AG10803 (cell line): ENCODE results near the gene BOLA1.
A peak's percentile ranks its signal among the peaks of the same experiment; 100 is the strongest.

ENCODE experiments used
- DNase-seq: peaks from one replicate; pipeline ENCODE4 v3.0.0; 2010; ENCODE audit warnings: low read depth
- H3K4me3 ChIP-seq: 2 replicates; pipeline ENCODE4 v1.5.1; 2011; ENCODE audit warnings: mild to moderate bottlenecking, low read length, control low read depth
- TF ChIP-seq, protein P1 (sequence below): conservative IDR thresholded peaks from 2 replicates; pipeline ENCODE4 v1.5.1; 2011; ENCODE audit warnings: mild to moderate bottlenecking, low read length, control low read depth, inconsistent platforms

BOLA1 gene

DNA sequence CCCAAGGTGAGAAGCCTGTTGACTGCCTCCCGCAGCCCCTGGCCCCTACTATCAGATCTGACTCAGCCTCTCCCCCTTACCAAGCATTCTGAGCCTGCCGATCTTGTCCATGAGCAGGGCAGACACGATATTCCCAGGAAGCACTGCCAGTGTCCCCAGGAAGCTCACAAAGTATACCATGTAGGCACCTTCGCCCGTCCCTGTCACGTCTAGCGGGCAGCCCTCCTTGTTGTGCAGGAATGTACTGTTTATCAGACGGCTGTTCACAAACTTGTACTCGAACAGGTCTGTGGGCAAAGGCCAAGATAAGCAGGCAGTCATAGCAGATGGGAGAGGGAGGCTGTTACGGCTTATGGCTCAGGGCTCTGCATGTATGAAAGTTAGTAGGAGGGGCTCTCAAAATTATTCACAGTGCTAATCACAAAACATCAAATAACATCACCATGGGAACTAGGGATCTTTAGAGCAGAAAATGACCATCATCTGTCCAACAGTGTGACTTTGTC is 7.3 kb downstream of the BOLA1 start:
- no peak overlapping the region for H3K4me3 ChIP-seq
- no peak for DNase-seq
- TF ChIP-seq, protein P1, sequence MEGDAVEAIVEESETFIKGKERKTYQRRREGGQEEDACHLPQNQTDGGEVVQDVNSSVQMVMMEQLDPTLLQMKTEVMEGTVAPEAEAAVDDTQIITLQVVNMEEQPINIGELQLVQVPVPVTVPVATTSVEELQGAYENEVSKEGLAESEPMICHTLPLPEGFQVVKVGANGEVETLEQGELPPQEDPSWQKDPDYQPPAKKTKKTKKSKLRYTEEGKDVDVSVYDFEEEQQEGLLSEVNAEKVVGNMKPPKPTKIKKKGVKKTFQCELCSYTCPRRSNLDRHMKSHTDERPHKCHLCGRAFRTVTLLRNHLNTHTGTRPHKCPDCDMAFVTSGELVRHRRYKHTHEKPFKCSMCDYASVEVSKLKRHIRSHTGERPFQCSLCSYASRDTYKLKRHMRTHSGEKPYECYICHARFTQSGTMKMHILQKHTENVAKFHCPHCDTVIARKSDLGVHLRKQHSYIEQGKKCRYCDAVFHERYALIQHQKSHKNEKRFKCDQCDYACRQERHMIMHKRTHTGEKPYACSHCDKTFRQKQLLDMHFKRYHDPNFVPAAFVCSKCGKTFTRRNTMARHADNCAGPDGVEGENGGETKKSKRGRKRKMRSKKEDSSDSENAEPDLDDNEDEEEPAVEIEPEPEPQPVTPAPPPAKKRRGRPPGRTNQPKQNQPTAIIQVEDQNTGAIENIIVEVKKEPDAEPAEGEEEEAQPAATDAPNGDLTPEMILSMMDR: no peak

- TF ChIP-seq, protein P1: no peak
Measured at GRCh38 chr1:149914545-149914944, 15.2 kb downstream of the BOLA1 start.

DNA sequence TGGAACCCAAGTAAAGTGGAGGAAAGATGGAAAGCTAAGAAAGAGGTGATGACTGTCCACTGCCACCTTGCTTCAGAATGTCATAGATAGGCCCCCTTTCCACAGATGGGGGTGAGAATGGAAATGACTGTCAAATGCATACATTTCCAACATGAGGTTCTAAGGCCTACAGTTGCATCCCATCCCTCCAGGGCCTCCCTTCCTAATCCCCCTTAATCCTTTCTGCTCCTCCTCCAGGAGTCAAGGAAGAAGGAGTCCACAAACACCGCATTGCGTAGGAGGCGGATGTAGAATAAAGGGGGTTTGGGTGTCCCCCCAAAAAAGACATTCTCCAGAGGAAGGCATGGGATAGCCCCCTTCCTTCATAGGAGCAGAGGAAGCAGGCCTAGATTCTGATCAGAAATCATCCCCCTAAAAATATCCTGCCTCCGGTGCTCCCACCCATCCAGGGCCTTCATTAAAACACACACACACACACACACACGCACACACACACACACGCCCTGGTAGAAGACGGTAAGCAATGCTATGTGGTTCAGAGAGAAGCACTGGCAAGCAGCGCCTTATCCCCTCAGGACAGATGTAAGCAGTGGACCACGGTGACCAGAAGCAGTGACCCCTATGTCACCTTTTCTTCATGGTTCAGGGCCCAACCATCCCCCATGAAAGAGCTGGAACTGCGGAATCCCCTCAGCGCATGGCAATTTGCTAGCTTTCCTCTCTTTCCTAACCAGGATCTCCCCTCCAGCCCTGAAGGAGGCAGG is 16.2 kb downstream of the BOLA1 start:
- H3K4me3 ChIP-seq: no peak overlapping the region
- DNase-seq: no peak
- TF ChIP-seq, protein P1: no peak

More at GRCh38 chr1:149914545-149914944, 15.2 kb downstream of the BOLA1 start:
- H3K4me3 ChIP-seq: no peak overlapping the region
- DNase-seq: no peak

- DNase-seq: no peak
- peak overlapping the region; percentile 82 for H3K4me3 ChIP-seq
- TF ChIP-seq, protein P1: no peak
Measured at GRCh38 chr1:149916193-149916897, 17.0 kb downstream of the BOLA1 start.

GRCh38 chr1:149916898-149917252 is 17.5 kb downstream of the BOLA1 start:
- DNase-seq: no peak
- TF ChIP-seq, protein P1: no peak
- H3K4me3 ChIP-seq: peak overlapping the region; percentile 82

GRCh38 chr1:149917571-149918144 is 18.3 kb downstream of the BOLA1 start, which contains the start of gene SV2A:
Gene SV2A (minus strand): TSS chr1:149917844. CDS start chr1:149913840, 4,004 bp downstream.
- DNase-seq: peak; percentile 65
- H3K4me3 ChIP-seq: peak within 1 kb of the TSS; percentile 82
- TF ChIP-seq, protein P1: no peak
